ENCODE measurements around the gene PI4KA. TPM values are rescaled to one million over a fixed set of nuclear protein-coding genes. Genes with fewer than 3 reads are reported as not detected.

Gene PI4KA
- total RNA-seq, 1 donor from 2014 or later = 113 TPM

DNA sequence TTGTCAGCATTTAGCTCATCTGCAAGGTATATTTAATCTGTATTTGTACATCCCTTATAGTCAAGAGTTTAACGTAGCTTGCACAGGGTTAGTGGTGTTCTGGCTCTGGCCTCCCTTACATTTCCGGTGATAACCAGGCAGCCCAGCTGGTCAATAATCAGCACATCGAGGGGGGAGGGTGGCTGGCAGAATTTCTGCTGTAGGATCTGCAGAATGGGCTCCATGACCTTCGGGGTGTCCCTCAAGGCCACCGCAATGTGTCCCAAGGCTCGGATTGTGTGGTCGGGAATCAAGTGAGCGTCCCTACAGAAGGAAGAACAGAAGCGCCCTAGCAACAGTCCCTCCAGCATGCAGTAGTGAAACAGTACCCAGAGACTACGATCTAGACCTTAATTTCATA is 59.6 kb downstream of the PI4KA start:
- H3K4me3 ChIP-seq = no peak overlapping the region
- no peaks in the 10 kb centered on the region for H3K9me3 ChIP-seq
- no peak for DNase-seq
- H3K4me1 ChIP-seq = no peaks in the 10 kb centered on the region
- ATAC-seq = no peak
- H3K36me3 ChIP-seq = peaks cover 94% of the 10 kb centered on the region
- intact Hi-C loops (cut with DNase I) = loop anchor here (10.0 kb wide), 1 partner anchor 56 kb away; the partner anchor contains the start of genes PI4KA and SNAP29
- H3K27ac ChIP-seq = no peak overlapping the region
- no peaks in the 10 kb centered on the region for H3K27me3 ChIP-seq
- TF ChIP-seq, protein P1, sequence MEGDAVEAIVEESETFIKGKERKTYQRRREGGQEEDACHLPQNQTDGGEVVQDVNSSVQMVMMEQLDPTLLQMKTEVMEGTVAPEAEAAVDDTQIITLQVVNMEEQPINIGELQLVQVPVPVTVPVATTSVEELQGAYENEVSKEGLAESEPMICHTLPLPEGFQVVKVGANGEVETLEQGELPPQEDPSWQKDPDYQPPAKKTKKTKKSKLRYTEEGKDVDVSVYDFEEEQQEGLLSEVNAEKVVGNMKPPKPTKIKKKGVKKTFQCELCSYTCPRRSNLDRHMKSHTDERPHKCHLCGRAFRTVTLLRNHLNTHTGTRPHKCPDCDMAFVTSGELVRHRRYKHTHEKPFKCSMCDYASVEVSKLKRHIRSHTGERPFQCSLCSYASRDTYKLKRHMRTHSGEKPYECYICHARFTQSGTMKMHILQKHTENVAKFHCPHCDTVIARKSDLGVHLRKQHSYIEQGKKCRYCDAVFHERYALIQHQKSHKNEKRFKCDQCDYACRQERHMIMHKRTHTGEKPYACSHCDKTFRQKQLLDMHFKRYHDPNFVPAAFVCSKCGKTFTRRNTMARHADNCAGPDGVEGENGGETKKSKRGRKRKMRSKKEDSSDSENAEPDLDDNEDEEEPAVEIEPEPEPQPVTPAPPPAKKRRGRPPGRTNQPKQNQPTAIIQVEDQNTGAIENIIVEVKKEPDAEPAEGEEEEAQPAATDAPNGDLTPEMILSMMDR (IDR thresholded peaks at IDR 0.05) = no peak

DNA sequence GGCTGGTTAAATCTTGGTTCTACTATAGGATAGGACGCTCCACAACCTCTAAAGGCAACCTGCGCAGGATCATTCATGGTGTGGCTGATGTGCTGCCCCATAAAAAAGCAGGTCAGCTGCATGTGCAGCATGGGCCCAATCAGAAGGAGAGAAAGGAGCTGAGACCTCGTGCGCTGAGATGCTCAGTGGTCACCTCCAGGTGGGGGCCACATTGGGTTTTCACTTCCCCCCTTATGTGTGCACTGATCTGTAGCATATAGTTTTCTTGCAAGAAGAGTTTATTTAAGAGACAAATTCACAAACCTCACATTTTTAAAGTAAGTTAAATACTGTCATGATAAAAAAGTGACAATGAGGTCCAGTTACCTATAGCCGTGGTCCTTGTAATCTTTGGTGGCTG is 60.4 kb downstream of the PI4KA start:
- ATAC-seq (no peak), DNase-seq (no peak)
- intact Hi-C loops (cut with DNase I) = loop anchor here (10.0 kb wide), 1 partner anchor 57 kb away; the partner anchor contains the start of genes PI4KA and SNAP29
- Histone ChIP-seq H3K27me3 (no peaks in the 10 kb centered on the region), H3K4me1 (no peaks in the 10 kb centered on the region), H3K9me3 (no peaks in the 10 kb centered on the region), H3K4me3 (no peak overlapping the region), H3K27ac (no peak overlapping the region), H3K36me3 (peaks cover 90% of the 10 kb centered on the region)
- TF ChIP-seq, protein P1 (IDR thresholded peaks at IDR 0.05) = no peak

DNA sequence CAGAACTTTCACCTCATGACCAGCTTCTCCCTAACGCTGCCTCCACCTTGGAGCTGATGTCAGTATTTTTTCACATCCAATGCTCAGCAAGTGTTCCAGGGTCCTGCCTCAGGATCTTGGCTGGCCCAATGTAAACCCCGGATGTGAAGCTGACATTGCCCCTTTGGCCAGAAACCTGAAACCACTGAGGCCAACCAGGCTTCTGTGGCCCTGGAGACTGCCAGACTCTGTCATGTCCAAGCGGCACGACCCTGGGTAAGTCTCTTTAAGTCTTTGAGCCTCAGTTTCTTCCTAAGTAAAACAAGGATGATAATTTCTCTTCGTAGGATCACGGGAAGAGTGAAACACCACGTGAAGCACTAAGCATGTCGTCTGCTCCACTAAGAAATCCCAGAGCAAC is 61.9 kb downstream of the PI4KA start:
- Histone ChIP-seq H3K4me1 (no peaks in the 10 kb centered on the region), H3K36me3 (peaks cover 90% of the 10 kb centered on the region), H3K9me3 (no peaks in the 10 kb centered on the region), H3K27me3 (no peaks in the 10 kb centered on the region), H3K4me3 (no peak overlapping the region), H3K27ac (no peak overlapping the region)
- intact Hi-C loops (cut with DNase I) = loop anchor here (10.0 kb wide), 1 partner anchor 58 kb away; the partner anchor contains the start of genes PI4KA and SNAP29
- ATAC-seq (no peak), DNase-seq (no peak)
- TF ChIP-seq, protein P1 (IDR thresholded peaks at IDR 0.05) = no peak

- Histone ChIP-seq H3K27me3 (no peaks in the 10 kb centered on the region), H3K4me3 (no peak overlapping the region), H3K4me1 (no peaks in the 10 kb centered on the region), H3K9me3 (no peaks in the 10 kb centered on the region), H3K36me3 (peaks cover 82% of the 10 kb centered on the region), H3K27ac (no peak overlapping the region)
- TF ChIP-seq, protein P1 (IDR thresholded peaks at IDR 0.05) = no peak
- intact Hi-C loops (cut with DNase I) = loop anchor here (10.0 kb wide), 1 partner anchor 60 kb away; the partner anchor contains the start of genes PI4KA and SNAP29
- DNase-seq = no peak
- no peak for ATAC-seq
Observed at GRCh38 chr22:20794650-20795413, 63.8 kb downstream of the PI4KA start.

- Histone ChIP-seq H3K36me3 (peaks cover 80% of the 10 kb centered on the region), H3K27me3 (no peaks in the 10 kb centered on the region), H3K9me3 (no peaks in the 10 kb centered on the region), H3K27ac (no peak overlapping the region), H3K4me3 (no peak overlapping the region), H3K4me1 (no peaks in the 10 kb centered on the region)
- ATAC-seq (no peak), DNase-seq (no peak)
- intact Hi-C loops (cut with DNase I) = loop anchor here (10.0 kb wide), 1 partner anchor 61 kb away; the partner anchor contains the start of genes PI4KA and SNAP29
- TF ChIP-seq, protein P1 (IDR thresholded peaks at IDR 0.05) = no peak
Observed at GRCh38 chr22:20793748-20794649, 64.6 kb downstream of the PI4KA start.
